Heart left ventricle (tissue), 16 donors: ENCODE measurements around the gene AIFM1. TPM values are rescaled to one million over a fixed set of nuclear protein-coding genes. Genes with fewer than 3 reads are reported as not detected.

Experiments
- ATAC-seq, 4 donors: fragments of 200-7000 bp; cut with Tn5 transposase; one replicate each; pipeline ENCODE4 v1.9.1; 2020 to 2022; ENCODE audit warnings: moderate library complexity in 4 of 4, mild to moderate bottlenecking in 3 of 4, moderate number of reproducible peaks in 1 of 4
- DNase-seq, 5 donors: peaks; one replicate each; pipeline ENCODE4 v3.0.0-alpha.2; 2020
- H3K27ac ChIP-seq, 12 donors: fragments of 200-600 bp; sonication (generic) in 4 of 12; one replicate each; pipeline versions ENCODE4 v1.5.0 to v1.8.0; 2016 to 2022; ENCODE audit warnings: mild to moderate bottlenecking in 2 of 12
- H3K27me3 ChIP-seq, 9 donors: fragments of 200-600 bp; sonication (generic) in 2 of 9; one replicate each; pipeline versions ENCODE4 v1.5.1 to v1.8.0; 2016 to 2022; ENCODE audit warnings: mild to moderate bottlenecking in 3 of 9
- H3K36me3 ChIP-seq, 9 donors: fragments of 200-600 bp; sonication (generic) in 2 of 9; one replicate each; pipeline versions ENCODE4 v1.5.0 to v1.8.0; 2018 to 2022; ENCODE audit warnings: mild to moderate bottlenecking in 2 of 9
- H3K4me1 ChIP-seq, 12 donors: fragments of 200-600 bp; sonication (generic) in 4 of 12; one replicate each; pipeline versions ENCODE4 v1.5.0 to v1.8.0; 2016 to 2022; ENCODE audit warnings: mild to moderate bottlenecking in 3 of 12
- H3K4me3 ChIP-seq, 12 donors: fragments of 200-600 bp; sonication (generic) in 4 of 12; one replicate each; pipeline versions ENCODE4 v1.5.0 to v1.8.0; 2017 to 2022; ENCODE audit warnings: mild to moderate bottlenecking in 9 of 12, moderate library complexity in 4 of 12
- H3K9me3 ChIP-seq, 12 donors: fragments of 200-600 bp; sonication (generic) in 4 of 12; one replicate each; pipeline versions ENCODE4 v1.5.0 to v1.8.0; 2016 to 2022; ENCODE audit warnings: mild to moderate bottlenecking in 1 of 12
- CTCF ChIP-seq, 12 donors: fragments of 200-600 bp; sonication (generic) in 4 of 12; IDR thresholded peaks; one replicate each; pipeline versions ENCODE4 v1.5.0 to v1.8.0; 2018 to 2022; ENCODE audit warnings: antibody characterized with exemption in 12 of 12, mild to moderate bottlenecking in 5 of 12
- POLR2A ChIP-seq, 2 donors: fragments of 450-650 bp; IDR thresholded peaks; one replicate each; pipeline ENCODE4 v1.6.1; 2017; ENCODE audit warnings: antibody characterized with exemption in 2 of 2, mild to moderate bottlenecking in 2 of 2, moderate library complexity in 2 of 2
- WGBS, 4 donors: extraction: QIAGEN DNeasy Blood & Tissue Kit in 2 of 4; methylation state at CpG; one replicate each; pipeline versions ENCODE4 v1.1.5 to v1.1.7; 2013 to 2018; 5-methylcytosine and 5-hydroxymethylcytosine counted together
- intact Hi-C, 10 donors: fragments of 100-400 bp; cut with DNase I; formaldehyde crosslinking; loops; one replicate each; pipeline versions ENCODE4 v1.11.1 to v1.14.2; 2022
- polyA plus RNA-seq, 2 donors: library from polyadenylated mRNA; stranded (reverse); fragments of 200-250 nt; gene quantifications; one replicate each; pipeline ENCODE4 v1.2.3, GENCODE V29; 2013
- total RNA-seq, 9 donors: library from RNA; depleted of rRNA in 2 of 9; stranded (reverse); fragments of >200 nt in 2 of 9; fragmentation: NEBNext Ultra II Directional in 3 of 9; extraction: Animal tissue kit (Norgen Biotek cat#: 25700) in 3 of 9; gene quantifications; one replicate each; pipeline versions ENCODE4 v1.1.0 to v1.2.4, GENCODE V29; 2016 to 2023
- donor health status: ischemic (EF 13 %, LVEDD 7.1; RV severe dilation, severe dysfunction).
- donor health status: healthy with polysubstance abuse.
- donor health status: DM: no; HTN: yes; CAD: no.
- donor health status: DM: no; HTN: no; CAD: no.
- donor health status: ischemic (EF 25% LVEDD 6.9; RV normal size, moderate dysfunction).
- donor health status: ischemic (EF 25% LVEDD 5.7; RV mildly dilated, moderate dysfunction).
- donor health status: healthy.
- donor health status: DM: yes; HTN: yes; CAD: no.
- donor health status: ischemic (EF 35%, LVEDD 5.7; RV mildly dilated, moderate dysfunction).
- donor health status: nonischemic (EF 11% LVEDD 7.7; RV severe dilation, severe dysfunction).
- donor health status: DM: yes; HTN: yes; CAD: no.
- donor health status: PGD.
- donor health status: ischemic (EF 29% LVEDD 5.4; RV normal size, mild dysfunction).
- donor health status: nonischemic (EF 23%, LVEDD 6.1; RV moderate dilation, normal function).

AIFM1 gene
- total and polyA plus RNA-seq, 11 donors, result 73.7 to 164 (median 109) TPM

DNA sequence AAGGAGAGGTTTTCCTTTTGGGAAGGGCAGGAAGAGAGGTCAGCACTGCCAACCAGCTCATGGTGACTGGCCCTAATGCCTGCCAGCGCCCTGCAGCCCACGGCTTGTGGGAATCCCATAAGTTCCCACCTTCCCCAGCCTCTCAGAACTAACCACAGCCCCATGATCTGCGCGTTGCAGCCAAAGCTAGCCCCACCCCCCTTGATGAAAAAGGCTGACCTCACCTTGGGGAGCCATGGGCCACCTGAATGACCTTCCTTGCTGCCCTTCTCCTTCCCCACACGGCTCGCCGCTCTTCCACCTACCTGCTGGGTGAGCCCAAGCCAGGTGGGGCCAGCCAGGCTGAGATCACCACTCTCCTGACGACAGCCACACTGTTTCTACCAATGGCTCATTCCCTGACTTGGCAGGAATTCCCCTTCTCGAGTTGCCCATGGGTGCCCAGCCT lies 51.5 kb downstream of the AIFM1 start:
- no peak overlapping the region for H3K27ac ChIP-seq
- WGBS, 4 donors, result 66 to 88% (median 76%) methylated on average over 9 of the region's 9 CpGs

DNA sequence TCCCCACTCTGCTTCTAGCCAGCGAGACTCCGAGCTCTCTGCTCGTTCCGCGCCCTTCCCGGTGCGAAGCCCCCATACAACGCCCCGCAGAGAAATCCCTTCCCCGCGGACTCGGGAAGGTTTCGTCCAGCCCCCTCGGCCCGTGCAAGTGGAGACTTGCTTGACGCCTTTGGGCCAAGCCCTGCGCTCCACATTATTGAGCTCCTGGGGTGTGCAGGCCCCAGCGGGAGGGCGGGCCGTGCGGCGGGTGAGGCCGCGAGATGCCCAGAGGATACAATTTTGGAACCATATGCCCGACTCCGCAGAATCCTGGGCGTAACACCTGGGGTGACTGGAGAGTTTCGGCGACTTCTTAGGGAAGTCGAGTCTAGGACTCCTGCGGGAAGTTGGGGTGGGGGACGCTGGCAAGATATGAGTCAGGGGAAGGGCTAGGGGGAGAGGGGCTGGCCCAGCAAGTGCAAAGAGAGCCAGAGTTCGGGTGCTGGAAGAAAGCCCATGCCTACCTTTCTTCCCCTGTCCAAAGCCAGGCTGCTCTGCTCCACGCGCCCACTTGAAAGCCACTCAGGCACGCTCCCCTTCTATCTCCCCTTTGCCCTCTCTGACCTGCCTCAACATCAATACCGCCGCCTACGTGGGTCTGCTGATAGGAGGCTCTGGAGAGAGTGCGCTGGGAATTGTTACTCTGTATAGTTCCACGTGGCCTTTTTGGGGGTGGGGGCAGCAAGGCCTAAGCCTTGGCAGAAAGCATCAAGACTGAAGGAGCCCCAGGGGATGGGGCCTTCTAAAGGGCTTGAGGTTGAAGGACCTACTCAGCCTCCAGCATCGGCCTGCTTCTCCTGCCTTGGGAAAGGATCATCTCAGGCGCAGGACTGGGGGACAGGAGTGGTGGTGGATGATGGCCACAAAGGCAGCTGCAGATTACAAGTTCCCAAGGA lies 54.2 kb downstream of the AIFM1 start:
- peak overlapping the region in 9 of 12 donors; percentile 23 to 93 (median 83) for H3K27ac ChIP-seq
- ATAC-seq, result peak in 1 of 4 donors; percentile 12
- intact Hi-C loops, result no loop called here
- H3K4me1 ChIP-seq, result peaks cover 0 to 21% (median 0%) of the 10 kb centered on the region in 12 donors
- no peaks in the 10 kb centered on the region for H3K9me3 ChIP-seq
- no peak for DNase-seq
- TF ChIP-seq POLR2A (IDR thresholded peaks at IDR 0.05) (no peak), CTCF (IDR thresholded peaks at IDR 0.05) (no peak)
- H3K36me3 ChIP-seq, result no peaks in the 10 kb centered on the region
- H3K27me3 ChIP-seq, result peaks cover 0 to 12% (median 0%) of the 10 kb centered on the region in 9 donors
- WGBS, 4 donors, result 42 to 68% (median 58%) methylated on average over 41 to 43 of the region's 43 CpGs
- H3K4me3 ChIP-seq, result peak overlapping the region in 10 of 12 donors; percentile 22 to 87 (median 68)

More for the DNA sequence above, 51.5 kb downstream of the AIFM1 start:
- H3K27me3 ChIP-seq, result peaks cover 0 to 6% (median 0%) of the 10 kb centered on the region in 9 donors
- DNase-seq (no peak), ATAC-seq (peak in 1 of 4 donors; percentile 14)
- TF ChIP-seq CTCF (IDR thresholded peaks at IDR 0.05) (no peak), POLR2A (IDR thresholded peaks at IDR 0.05) (no peak)
- intact Hi-C loops, result no loop called here
- no peaks in the 10 kb centered on the region for H3K9me3 ChIP-seq
- peaks cover 0 to 12% (median 0%) of the 10 kb centered on the region in 12 donors for H3K4me1 ChIP-seq
- H3K4me3 ChIP-seq, result no peak overlapping the region
- no peaks in the 10 kb centered on the region for H3K36me3 ChIP-seq

DNA sequence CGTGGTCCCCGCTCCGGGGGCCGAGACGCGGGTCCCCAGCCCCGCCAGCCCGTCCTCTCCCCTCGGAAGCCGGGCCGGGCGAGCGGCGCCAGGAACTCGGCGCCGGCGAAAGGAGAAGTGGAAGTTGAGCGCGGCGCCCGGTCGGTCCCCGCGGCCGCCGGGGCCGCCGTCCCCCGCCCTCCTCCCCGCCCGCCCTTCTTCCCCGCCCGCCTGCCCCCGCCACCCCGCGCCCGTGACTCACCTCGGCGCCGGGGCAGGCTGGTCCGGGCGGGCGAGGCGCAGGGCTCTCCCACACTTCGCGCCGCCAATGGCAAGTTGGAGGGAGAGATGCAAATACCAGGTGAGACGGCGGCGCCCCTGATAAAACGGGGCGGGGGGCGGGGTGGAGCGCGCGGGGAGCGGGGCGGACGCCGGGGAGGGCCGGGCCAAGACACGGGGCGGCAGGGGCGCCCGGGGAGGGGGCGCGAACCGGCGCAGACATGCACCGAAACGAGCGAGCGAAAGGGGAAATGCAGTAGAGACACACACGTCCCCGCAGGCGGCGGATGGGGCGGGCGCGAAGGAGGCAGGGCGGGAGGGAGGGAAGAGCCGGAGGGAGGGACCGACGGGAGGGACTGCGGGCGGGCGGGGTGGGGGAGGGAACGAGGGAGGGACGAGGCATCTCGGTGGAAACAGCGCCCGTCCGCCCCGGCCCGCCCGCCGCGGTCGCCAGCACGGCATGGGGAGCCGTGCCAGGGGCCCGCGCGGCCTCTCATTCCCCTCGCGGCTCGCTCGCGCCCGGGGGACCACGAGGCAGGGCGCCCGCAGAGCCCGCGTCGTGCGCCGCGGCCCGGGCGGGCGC lies 55.0 kb downstream of the AIFM1 start, which contains the start of gene ELF4:
TSS of gene ELF4 (minus strand) at position 119 of the 841 bp plus-strand sequence. CDS start 29,167 bp downstream, outside the sequence.
- DNase-seq (peak; percentile 41 to 68 (median 53)), ATAC-seq (peak in 3 of 4 donors; percentile 46 to 75 (median 67))
- Histone ChIP-seq H3K9me3 (no peaks in the 10 kb centered on the region), H3K4me1 (peaks cover 0 to 25% (median 0%) of the 10 kb centered on the region in 12 donors), H3K27ac (peak within 1 kb of the TSS; percentile 78 to 93 (median 88)), H3K4me3 (peak within 1 kb of the TSS; percentile 39 to 87 (median 67)), H3K36me3 (no peaks in the 10 kb centered on the region), H3K27me3 (peaks cover 0 to 12% (median 0%) of the 10 kb centered on the region in 9 donors)
- intact Hi-C loops, result no loop called here
- WGBS, 4 donors, result 1 to 52% (median 23%) methylated on average over 36 to 111 of the region's 123 CpGs
- TF ChIP-seq CTCF (IDR thresholded peaks at IDR 0.05) (no peak), POLR2A (IDR thresholded peaks at IDR 0.05) (peak in 1 of 2 donors; percentile 25)
